Measurements from ENCODE around the gene EEFSEC.

The EEFSEC gene

DNA sequence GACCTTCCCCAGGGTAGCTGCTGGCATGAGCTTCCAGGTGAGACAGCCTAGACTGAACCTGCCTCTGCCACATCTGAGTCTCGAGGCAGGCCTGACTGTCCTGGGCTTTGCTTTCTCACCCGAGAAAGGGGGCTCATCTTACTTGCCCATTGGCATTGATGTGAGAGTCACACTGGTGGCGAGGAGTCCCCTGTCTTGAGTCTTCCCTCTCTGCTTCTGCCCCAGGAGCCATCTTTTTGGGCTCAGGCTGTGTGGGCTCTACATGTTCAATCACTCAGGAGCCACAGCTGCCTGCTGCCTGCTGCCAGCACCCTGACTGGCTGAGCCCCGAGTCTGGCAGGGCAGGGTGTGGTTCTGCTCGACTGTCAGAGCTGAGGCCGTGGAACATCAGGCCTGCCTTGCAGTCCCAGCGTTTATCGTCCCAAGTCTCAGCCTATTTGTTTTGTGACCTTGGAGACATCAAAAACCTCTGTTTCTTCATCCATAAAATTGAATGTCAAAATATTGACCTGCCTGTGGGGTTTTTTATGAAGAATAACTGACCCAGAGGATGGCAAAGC lies 180.9 kb downstream of the EEFSEC start:
- DNase-seq (ENCODE audit: low read depth in 2 of 2) = no peak

DNA sequence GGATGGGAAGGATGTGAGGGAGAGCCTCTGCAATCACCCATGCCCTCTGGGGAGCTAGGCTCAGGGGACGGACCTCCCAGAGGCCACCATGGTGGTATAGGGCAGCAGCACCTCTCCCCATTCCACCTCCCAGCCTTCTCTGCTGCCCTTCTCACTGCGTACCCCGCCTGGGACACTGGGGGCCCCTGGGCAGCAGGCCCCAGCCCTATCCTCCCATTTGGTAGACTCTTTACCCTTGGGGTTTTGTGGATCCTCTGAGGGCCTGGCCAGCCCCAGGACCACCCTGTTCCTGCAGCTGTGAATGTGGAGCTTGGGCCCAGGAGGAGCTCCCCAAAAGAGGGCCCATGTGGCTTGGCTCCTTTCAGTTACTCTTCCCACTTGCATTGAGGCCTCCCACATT lies 181.5 kb downstream of the EEFSEC start:
- no peak for DNase-seq (ENCODE audit: low read depth in 2 of 2)

DNA sequence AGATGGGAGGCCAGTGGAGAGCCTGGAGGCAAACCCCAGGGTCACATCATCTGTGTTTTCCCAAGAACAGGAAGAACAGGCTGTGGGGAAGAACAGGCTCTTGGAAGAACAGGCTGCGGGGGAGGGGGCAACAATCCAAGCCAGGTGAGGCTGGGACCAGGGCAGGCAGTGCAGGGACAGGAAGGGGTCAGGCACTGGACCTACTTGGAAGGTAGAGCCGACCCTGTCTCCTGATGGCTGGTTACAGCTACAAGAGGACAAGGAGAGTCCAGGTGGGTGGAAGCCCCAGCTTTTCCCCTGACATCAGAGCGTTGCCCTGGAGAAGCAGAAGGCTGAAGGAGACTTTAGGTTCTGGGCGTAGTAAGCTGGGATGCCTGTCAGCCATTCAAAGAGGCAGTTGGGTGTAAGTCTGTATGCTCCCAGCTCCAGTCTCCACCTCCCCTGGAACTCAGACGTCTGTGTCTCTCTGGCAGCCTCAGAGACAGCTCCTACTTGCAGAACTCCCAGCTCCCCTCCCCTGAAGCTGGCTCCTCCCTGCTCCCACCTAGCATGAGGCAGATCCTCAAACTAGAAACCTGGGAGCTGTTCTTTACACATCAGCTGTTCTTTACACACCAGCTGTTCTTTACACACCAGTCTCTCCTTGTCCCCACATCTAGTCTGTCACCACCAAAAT lies 182.5 kb downstream of the EEFSEC start:
- no peak for DNase-seq (ENCODE audit: low read depth in 2 of 2)

DNA sequence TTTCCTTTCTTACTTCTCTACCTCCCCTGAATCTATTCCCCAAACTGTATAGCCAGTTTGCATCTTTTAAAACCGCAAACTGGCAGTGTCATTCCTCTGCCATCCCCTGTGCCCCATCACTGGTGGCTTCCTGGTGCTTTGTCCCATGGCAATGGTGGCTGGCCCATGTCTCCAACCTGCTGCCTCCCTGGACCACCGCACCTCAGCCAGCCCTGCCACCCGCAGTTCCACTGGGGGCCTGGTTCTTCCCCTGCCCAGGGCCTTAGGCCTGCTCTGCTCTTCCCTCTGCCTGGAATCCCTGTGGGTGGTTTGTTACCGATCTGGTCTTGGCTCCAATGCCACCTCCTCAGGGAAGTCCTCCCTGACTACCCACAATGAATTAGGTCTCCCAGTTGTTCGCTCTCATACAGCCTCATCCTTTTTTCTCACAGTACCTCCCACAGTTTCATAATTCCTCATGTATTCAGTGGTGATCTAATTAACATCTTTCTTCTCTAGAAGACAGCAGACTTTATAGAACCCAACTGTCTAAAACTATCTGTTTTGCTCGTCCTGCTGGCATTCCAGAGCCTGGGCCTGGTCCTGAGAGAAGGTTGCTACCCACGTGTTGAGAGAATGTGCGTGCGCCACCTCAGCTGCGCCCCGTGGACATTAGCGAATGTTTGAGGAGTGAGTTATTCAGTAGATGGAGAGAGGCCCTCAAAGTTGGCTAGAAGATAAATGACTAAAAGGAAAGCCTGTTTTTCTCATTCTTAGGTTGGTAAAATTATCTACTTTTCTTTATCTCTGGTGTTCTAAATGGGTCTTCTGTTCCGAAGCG lies 183.3 kb downstream of the EEFSEC start:
- DNase-seq (ENCODE audit: low read depth in 2 of 2) = no peak

DNA sequence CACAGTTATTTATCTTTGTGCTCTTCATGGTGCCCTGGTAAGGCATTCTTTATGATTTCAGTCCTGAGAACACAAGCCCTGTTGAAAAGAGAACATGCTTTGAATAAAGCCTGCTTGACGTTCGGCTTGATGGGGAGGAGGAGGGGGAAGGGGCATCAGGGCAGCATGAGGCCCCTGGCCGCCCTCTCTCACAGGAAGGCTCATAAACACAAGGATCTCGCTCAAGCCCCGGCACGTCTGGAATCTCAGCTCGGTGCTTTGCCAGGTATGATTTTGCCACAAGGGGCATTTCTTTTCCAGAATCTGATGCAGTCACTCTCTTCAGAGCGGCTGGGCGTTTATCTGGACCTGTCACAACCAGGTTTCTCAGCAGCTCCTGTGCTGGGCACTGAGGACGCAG lies 184.0 kb downstream of the EEFSEC start:
- DNase-seq (ENCODE audit: low read depth in 2 of 2) = no peak

DNA sequence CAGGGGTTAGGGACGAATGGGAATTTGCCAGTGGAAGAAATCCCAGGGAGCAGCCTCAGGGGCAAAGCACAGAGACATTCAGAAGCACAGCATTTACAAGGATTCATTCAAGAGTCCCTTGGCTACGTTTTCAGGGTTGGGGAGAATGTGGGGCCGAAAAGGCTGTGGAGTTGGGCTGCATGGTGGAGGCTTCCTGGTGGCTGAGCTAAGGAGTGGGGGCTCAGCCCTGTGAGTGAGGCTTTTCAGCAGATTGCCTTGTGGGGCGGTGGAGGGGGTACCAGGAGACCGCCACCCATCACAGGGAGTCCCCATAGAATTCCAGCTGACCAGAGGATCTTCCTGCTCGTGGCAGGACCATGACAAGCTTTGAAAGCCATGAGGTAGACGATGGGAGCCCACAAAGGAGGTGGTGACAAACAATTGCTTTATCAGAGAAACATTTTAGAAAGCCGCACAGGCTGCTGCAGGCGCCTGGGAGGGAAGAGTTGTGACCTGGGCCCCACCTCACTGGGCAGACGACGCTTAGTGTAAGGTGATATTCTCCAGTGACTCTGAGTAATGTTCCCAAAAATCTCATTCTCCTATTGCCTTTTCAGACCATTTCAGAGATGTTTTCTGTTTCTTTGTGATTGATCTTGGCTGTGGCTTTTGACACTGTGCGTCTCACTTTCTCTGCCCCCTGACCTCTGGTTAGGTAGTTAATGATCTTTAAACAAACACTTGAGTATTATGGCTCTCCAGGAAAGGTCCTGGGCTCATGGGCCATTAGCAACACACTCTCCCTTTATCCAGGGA lies 185.5 kb downstream of the EEFSEC start:
- DNase-seq (ENCODE audit: low read depth in 2 of 2) = no peak

DNA sequence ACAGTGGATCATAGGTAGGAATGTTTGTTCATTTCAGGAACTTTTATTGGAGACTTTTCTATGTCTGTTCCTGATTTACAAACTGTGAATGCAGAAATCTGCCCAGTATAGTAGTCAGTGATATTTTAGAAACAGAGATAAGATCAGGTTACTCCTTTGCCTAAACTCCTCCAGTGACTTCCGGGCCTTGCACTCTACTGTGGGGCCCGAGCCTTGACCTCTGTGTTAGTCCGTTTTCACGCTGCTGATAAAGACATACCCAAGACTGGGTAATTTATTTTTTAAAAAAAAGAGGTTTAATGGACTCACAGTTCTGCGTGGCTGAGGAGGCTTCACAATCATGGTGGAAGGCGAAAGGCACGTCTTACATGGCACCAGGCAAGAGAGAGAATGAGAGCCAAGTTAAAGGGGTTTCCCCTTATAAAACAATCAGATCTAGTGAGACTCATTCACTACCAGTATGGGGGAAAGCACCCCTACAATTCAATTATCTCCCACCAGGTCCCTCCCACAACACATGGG lies 186.3 kb downstream of the EEFSEC start:
- DNase-seq (ENCODE audit: low read depth in 2 of 2) = no peak

DNA sequence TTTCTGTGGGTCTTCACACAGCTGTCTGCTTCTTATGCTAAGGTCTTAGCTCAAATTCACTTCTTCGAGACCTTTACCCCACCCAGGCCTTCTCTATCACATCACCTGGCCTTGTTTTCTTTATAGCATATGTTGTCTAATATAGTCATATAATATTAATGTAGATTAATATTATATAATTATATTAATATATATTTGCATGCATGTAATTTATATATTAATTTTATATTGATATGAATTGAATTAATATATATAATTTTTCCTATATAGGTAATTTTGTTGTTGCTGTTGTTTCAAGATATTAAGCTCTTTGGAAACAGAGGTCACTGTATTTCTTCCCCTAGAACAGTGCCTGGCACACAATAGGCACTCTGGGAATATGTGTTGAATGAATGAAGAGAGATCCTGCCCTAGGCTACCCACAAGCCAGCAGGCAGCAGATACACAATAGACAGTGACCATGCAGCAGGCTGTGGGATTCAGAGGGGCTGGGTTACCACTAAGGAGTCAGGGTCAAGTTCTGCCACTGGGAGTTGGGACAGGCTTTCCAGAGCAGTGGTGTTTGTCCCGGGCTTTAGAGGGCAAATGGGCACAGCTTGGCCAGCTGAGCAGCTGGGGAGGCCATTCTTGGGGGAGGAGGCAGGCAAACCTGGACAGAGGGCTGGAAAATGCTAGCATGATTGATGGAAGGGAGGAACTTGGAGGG lies 187.1 kb downstream of the EEFSEC start:
- no peak for DNase-seq (ENCODE audit: low read depth in 2 of 2)

DNA sequence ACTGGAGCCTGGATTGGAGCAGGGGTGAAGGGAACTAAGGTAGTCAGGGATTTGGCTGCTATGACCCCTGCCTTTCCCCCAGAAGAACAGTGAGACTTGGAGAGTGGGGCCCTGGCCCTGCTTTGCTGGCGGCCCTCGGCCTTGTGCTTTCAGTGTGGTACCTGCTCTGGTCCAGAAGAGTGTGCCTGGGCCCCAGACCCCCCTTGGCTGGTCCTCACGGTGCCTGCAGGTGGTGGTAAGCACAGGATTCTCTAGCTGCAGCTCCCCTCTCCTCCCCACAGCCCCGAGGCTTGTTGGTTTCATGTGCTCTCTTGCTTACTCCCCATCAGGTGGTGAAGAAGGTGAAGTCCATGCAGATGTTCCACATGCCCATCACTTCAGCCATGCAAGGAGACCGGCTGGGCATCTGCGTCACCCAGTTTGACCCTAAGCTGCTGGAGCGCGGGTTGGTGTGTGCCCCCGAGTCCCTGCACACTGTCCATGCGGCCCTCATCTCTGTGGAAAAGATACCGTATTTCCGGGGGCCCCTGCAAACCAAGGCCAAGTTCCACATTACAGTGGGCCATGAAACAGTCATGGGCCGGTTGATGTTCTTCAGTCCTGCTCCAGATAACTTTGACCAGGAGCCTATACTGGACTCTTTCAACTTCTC lies 187.7 kb downstream of the EEFSEC start:
- no peak for DNase-seq (ENCODE audit: low read depth in 2 of 2)

DNA sequence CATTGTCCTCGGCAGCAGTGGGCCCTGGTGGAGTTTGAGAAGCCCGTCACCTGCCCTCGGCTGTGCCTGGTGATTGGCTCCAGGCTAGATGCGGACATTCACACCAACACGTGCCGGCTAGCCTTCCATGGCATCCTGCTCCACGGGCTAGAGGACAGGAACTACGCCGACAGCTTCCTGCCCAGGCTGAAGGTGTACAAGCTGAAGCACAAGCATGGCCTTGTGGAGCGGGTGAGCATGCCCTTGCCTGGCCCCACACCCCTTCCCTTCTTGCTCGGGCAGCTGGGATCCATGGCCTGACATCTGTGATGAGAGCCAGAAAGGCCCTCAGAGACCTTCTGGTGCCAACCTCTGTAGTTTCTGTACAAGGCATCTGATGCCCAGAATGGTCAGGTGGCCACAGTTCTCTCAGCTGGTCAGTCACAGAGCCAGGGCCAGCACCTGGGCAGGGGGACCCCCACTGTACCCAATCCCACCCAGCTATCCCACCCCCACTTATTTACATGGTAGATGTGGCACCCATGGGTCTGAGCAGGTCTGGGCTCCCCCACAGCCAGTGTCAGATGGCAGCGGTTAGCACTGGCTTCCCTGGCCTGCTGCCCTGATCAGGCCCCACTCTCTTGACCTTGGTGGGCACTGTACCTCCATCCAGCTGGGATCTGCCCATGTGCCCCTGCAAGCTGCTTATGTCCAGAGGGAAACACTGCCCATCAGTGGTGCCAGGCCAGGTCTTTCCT lies 188.5 kb downstream of the EEFSEC start:
- DNase-seq (ENCODE audit: low read depth in 2 of 2) = no peak

DNA sequence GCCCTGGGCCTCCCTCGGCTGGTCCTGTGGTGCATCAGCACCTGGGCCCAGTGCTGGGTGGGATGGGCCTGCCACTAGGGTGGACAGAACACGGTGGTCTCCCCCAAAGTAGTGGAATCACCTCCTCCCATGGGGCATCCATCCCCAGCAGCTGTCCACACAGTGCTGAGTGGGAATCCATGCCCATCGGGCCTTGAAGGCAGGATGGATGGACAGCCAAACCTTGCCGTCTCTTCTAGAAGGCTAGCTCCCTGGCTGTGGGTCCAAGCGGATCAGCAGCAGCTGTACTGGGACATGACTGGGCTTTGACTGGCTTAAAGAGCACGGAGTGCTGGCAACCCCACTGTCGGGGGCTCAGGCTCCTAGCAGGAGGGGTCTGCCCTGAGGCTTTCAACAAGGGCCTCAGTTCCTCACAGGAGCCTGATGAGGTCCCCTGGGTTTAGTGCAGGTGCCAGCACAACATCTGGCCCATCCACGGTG lies 189.5 kb downstream of the EEFSEC start:
- no peak for DNase-seq (ENCODE audit: low read depth in 2 of 2)

DNA sequence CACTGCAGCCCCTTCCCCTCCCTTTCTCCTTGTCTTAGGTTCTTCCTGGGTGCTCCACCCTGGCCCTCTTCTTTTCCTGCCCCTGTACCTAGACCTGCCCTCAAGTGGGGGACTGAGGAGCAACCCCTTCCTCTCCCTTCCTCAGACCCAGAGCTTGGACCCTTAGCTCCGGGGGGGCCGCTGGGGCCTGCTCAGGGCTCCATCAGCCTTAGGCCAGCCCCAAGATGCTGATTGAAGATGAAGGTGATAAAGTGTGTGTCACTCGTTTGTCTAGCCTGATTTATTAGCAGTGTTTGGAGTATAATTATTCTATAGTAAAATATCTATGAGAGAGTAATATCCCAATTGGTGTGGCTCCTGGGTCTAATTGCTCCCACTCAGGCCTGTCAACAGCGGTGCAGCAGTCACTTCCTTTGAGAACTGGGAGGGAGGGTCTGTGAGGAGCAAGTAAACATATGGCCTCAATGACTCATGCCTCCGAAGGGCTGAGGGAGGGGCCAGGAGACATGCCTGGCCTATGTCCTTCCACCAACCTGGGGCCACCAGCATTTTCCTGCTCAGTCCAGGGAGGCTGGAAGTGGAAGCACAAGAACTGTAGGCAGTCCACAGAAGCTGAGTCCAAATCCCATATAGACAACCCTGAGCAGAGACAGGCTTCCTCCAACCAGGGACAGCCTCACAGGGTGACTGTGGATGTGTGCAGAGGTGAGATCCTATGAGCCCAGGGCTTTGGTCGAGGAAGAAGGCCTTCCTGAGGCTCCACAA lies 190.2 kb downstream of the EEFSEC start:
- DNase-seq (ENCODE audit: low read depth in 2 of 2) = no peak

DNA sequence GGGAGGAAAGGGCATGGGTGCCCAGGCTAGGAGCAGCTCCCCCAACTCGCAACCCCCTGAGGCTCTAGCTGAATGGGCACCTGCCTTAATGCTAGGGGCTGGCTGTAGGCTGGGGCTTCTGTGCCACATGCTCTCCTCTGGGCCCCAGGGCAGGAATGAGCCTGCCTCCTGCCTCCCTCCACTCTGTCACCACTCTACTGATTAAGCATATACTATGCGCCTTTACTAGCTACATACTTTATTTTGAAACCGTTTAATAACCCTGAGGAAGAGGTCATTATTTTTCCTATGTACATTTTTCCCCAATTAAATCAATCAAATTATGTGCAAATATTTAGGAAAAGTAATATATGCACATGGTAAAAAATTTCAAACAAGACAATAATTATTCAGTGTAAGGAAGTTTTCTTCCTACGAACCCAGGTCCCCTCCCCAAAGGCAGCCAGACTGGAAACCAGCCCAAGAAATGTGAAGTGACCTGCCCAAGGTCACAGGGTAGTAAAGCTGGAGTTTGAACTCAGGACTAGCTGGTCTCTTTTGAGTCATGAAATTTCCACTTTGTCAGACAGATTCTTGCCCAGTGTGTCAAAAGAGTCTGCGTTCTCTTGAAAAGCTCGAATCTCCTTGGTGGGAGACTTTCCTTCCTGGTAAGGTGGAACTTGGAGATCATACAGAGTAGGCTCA lies 190.9 kb downstream of the EEFSEC start:
- no peak for DNase-seq (ENCODE audit: low read depth in 2 of 2)

DNA sequence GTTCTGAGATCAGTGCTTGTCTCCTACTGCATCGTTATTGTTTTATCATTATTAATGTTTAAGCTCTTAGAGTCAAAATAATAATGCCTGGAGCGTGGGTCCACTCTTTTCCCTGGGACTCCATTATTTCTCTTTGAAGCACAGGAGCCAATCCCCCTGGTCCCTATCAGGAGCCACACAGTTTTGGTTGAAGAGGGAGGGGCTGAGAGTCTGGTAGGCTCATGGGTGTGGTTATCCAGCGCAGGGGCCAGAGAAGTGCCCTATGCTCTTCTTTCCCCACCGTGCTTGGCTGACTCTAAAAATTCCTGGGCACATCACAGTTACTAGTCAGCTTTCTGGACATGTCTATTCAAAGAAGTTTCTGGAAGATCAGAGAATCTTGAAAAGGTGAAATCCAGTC lies 191.9 kb downstream of the EEFSEC start:
- no peak for DNase-seq (ENCODE audit: low read depth in 2 of 2)

DNA sequence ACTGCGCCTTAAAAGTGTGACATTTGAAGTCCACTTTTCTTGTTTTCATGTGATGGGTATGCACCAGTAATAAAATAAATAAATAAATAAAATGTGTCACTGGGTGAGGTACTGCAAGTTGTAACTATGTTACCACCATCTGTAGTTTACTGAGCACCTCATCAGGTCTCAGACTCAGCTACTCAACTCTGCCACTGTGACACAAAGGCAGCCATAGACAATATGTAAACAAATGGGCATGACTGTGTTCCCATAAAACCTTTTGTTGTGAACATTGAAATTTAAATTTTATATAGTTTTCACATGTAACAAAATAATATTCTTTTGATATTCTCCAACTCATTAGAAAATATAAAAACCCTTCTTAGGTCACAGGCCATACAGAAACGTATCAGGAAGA lies 193.3 kb downstream of the EEFSEC start:
- no peak for DNase-seq (ENCODE audit: low read depth in 2 of 2)

DNA sequence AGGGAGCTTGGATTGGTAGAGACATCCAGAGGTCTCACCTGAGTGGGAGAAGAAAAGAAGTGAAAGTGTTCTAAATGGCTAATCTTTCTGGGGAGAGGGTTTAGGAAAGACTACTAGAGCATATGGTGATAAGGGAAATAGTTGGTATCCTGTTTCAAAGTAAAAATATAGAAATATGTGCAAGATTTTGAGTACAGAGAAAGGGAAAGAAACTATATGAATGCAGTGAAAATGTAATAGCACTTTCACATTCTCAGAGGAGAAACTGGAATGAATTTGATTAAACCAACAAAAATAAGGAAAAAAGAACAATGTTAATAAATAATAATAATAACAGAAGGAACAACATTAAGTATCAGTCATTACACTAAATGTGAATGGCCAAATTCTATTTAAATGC lies 194.0 kb downstream of the EEFSEC start:
- no peak for DNase-seq (ENCODE audit: low read depth in 2 of 2)

DNA sequence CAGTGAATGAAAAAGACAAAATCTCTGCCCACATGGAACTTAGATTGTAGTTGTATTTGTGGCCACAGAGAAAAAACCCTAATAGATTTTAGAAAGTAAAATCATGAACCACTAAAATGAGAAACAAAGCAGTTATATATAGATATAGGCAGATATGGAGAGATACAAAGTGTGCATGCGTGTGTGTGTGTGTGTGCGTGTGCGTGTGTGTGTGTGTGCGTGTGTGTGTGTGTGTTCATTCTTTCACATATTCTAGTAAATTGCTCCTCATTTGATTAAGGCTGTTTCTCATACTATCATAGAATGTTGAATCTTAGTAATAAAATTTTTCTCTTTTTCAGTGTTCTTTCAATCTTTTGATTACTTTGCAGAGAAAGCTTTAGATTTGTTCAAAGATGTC lies 194.8 kb downstream of the EEFSEC start:
- no peak for DNase-seq (ENCODE audit: low read depth in 2 of 2)

DNA sequence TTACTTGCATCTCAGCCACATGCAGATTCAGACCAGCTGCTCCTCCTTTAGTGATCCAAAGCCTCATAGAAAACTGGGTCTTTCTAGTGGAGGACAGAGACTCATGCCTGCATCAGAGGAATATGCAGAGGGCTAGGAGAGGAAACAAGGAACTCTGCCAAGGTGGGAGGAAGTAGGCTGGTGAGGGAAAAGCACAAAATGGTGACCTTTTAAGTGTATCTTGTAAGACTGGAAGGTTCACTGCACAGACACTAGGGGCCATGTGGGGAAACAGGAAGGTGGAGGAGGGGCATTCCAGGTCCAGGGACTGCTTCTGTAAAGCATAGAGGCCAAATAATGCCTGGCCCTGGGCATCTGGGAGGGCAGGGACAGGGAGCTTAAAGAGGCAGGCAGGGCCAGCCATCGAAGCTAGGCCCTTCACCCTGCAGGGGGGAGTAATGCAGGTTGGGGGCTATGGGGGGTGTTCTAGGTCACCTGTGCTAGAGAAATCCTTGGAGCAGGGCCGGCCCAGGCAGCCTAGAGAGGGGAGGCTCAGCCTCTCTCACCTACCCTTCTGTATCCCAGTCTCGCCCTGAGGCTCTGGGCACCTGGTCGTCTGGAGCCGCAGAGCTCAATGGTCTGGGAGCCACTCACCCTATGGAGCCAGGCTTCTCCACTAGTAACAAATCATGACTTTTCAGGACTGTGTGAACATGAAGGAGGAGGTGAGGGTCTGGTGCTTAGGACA lies 195.7 kb downstream of the EEFSEC start:
- no peak for DNase-seq (ENCODE audit: low read depth in 2 of 2)

Data from stimulated activated CD4-positive, alpha-beta T cell treated with anti-CD3 and anti-CD28 coated beads, Interleukin-1b, Interleukin-23, amount 100 ng/mL, for 4 hours (primary cell).